Raji (cell line): Measurements from ENCODE around the gene CLBA1.

Experiments
- POLR2A ChIP-seq: IDR thresholded peaks from 2 replicates; pipeline ENCODE4 v1.6.1; 2011; ENCODE audit warnings: low read depth, low read length, control low read depth; ENCODE audit not compliant: insufficient read depth

CLBA1 gene

DNA sequence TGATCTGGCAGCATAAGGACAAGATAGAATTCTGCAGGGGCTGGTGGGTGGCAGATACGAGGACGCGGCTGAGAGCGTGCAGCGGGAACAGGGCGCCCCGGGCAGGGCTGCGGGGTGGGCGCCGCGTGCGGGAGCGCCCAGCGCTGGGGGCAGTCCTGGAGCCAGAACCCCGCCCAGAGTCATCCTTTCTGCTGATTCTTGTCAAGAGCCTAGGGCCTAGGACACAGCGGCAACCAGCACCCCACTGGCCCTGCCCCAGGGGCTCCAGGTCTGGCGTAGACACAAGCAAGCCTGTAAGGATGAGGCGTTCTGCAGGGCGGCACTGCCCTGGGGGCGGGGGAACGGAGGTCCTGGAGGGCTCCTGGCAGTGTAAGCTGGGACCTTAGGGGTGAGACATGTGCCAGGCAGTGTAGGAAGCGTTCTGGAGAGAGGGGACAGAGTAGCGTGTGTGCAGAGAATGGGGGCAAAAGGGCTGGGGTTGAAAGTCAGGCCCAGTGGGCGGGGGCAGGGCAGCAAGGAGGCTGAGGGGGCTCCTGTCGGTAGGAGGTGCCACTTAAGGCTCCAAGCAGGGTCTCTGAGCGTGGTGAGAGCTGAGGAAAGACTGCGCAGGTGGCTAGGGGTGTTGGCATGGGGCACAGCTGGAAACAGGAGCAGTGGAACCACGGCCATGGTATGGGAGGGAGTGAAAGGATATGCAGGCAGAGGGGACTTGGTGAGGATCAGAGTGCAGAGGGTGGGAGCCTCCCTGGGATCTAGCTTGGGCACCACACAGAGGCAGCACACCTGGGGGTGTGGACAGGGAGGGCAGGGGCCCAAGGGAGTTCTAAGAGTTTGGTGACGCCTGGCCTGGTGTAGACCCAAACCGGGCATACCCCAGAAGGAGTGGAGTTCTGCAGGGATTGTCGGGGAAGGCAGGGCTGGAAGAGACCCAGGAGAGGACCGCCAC, 6.6 kb upstream of the CLBA1 start:
- no peak for TF ChIP-seq POLR2A

DNA sequence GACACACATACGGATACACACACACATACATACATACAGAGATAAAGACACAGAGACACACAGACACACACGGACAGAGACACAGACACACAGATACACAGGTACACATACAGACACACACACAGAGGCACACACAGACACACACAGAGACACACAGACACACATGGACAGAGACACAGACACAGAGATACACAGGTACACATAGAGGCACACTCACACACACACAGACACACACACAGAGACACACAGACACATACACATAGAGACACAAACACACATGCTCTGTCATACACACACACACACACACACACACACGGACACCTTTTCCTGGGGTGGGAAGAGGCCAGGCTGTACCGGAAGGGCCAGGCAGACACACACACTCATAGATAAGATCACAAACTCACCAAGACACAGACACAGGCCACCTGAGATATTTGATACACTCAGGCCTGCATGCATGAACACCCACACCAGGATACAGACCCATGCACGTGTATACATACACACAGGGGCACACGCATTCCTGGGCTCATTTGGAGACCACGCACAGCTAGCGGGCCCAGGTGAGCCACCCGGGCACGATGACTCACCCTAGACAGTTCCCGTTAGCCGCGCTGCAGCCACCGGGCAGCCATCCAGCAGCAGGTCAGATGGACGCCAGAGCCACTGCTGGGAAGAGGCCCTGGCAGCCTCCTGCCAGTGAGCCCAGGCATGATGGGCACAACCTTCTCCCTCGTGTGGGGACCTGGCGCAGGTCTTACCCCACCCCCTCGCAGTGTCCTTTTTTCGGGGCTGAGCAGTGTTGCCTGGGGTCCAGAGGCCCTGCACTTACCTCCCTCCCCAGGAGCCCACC, 5.6 kb upstream of the CLBA1 start:
- no peak for TF ChIP-seq POLR2A

DNA sequence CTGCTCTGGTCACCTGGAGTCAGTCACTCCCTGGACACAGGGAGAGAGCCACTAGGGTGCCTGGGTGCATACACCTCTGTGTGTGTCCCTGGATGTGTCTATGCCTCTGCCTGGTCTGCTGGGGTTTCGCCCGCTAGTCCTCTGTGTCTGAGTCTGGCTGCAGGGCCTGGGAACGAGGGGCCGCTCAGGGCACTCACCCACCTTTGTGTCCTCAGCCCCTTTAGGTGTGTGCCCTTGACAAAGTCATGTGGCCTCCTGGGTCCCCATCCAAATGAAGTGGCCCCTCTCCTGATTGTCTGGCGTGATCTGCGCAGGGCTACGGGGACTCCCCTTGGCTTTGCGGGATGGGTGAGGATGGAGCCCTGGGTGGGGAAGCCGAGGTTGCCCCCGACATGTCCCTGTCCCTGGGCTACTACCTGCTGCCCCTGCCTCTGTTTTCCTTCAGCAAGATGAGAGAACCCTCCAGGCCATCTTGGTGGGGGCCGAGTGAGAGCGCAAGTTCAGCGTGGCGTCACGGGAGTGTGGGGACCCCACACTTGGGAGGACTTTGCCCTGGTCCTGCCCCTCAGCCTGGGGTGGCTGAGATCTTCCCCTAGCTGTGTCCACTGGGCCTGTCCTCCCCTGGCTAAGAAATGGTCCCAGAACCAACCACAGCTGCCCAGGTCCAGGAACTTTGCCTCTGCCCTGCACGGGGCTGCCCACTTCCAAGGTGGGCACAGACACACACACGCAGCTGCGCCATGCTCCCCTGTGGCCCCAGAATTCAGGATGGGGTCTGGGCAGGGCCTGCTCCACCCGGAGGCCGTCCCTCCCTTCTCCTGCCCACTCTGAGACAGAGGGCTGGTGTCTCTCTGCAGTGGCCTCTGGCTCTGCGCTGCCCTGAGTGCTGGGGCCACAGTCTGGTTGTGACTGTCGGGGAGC, 4.7 kb upstream of the CLBA1 start:
- no peak for TF ChIP-seq POLR2A

DNA sequence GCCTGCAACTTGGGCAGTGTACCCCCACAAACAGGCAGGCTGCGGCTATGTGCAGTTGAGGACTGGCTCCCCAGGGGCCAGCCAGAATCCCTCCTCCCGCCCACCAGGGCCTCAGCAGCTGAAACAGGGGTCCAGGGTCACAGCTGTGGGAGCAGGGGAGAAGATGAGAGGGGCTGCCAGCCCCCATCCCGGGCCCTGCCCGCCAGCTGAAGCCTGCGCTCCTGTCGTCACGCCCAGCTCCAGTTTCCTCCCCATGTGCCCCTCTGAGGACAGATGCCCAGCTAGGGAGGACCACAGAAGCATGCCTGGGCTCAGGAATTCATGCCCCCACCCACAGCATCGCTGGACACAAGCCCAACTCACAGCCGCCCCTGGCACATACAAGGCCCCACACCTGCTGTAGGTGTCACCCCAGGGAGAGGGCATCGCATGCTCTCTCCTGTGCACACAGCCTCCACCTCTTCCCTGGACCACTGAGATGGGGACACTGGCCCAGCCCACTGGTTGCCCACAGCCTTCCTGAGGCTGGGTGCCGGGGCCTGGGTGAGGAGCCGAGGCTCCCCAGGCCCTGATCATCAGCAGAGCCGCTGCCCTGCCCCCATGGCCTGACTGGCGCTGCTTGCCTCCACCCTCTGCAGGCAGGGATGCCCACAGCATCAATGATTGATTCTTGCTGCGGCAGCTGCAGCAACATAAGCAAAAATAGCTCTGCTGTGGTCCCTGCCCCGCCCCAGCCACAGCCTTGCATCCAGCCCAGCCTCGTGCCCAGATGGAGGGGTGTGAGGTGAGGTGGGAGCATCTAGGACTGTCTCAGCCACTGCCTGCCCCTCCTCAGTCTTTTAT, 3.7 kb upstream of the CLBA1 start:
- no peak for TF ChIP-seq POLR2A

DNA sequence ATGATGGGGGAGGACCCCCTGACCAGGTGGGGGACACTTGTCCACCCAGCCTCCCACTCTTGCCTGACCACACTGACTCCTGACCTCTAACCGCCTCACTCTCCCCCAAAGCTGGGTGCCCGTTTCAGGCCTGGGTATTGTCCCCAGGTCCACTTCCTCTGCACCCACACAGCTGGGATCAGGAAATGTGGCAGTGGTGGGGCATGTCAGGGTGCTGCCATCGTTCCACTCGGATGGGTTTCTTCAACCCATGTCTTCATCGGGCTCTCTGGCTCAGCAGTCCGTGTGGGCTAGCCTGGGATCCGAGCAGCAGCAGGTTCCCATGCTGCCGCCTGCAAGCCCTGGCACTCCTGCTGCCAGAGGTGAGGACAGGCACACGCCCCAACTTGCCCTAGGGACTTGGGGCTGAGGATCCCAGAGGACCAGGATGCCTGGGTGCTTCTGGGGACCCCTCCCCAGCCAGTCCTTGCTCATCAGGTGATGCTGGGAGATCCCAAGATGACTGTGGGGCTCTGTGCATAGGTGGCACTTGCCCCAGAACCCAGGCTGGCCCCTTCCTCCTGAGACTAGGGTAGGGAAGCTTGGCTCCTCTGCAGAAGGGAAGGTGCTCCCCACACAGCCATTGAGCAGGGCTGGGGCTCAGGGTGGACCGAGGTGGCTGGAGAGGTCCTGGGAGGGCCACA, 2.9 kb upstream of the CLBA1 start:
- no peak for TF ChIP-seq POLR2A

DNA sequence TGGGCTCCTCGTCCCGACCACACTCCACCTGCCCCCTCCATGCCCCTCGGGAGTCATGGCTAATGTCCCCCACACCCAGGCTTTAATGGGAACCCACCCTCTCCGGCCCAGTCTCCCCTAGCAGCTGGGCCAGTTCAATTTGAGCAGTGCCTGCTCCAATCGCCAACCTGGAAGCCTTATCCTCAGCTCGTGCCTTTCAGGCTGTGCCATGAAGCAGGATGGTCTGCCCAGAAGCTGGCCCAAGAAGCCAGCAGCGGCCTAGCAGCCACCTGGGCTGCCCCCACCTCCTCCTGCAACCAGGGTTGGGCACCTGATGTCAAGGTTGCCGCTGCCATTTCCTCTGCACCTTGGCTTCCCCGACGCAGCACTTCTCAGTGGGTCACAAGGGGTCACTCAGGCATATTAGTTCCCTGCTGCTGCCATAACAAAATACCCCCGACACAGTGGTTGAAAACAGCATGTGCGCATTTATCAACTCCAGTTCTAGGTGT, 2.3 kb upstream of the CLBA1 start:
- TF ChIP-seq POLR2A = no peak

DNA sequence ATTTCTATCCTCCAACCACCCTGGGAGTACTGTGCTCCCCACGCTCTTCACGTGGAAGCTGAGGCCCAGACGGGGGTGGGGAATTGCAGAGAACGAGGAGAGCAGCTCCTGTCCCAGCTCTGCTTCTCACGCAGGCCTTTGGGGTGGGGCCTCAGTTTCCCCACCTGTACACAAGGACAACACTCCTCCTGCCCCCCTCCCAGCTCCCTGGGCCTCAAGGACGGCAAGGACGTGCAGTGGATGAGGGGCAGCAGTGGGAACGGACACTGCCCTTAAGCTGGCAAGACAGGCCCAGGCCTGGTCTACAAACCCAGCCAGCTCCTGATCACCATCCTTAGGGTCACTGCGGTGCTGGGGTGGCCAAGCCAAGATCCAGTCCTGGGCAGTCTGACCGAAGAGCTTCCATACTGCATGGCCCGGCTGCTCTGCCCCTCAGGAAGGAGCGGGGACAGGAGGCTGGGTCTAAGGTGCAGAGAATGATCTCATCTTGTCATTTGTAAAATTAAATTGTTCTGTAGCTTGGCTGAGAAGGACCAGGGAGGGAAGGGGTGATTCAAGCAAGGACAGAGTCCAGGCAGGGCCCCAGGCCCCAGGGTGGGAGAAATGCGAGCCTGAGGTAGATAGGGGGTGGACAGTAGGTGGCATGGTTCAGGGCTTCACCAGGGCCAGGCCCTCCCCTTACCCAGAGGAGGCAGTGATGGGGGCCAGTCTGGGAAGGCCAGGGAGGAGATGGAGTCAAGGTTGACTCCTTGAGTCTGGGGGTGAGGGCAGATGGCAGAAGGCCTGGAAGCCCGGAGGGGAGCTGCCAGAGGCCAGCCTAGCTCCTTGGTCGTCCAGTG, 1.3 kb upstream of the CLBA1 start:
- TF ChIP-seq POLR2A = no peak

DNA sequence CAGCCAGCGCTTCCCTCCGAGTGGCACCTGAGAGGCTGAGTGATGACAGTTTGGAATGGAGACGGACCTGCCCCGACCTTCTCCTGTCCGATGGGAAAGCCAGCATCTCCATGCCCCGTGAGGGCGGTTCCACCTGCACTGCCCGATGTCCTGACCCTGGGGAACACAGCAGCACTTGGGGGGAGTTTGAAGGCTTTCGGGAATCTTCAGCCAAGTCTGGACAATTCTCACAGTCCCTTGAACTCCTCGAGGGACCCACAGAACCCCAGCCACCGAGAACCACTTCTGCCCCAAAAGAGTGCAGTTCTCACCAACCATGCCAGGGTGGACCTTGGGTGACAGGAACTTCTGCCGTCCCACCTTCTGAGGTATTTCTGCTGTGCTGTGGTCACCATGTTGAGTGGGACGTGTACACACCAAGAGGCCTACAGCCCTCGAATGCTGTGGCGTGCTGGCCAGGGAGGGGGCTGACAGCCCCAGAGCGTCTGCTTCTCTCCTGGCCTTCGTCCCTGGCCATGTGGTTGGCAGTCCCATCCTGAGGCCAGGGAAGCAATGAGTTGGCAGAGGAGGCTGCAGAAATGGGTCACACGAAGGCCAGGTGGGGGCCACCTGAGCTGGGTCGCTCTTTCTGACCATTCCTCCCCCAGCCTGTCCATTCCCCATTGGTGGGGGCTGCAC, 1.0 kb downstream of the CLBA1 start:
- TF ChIP-seq POLR2A = no peak

DNA sequence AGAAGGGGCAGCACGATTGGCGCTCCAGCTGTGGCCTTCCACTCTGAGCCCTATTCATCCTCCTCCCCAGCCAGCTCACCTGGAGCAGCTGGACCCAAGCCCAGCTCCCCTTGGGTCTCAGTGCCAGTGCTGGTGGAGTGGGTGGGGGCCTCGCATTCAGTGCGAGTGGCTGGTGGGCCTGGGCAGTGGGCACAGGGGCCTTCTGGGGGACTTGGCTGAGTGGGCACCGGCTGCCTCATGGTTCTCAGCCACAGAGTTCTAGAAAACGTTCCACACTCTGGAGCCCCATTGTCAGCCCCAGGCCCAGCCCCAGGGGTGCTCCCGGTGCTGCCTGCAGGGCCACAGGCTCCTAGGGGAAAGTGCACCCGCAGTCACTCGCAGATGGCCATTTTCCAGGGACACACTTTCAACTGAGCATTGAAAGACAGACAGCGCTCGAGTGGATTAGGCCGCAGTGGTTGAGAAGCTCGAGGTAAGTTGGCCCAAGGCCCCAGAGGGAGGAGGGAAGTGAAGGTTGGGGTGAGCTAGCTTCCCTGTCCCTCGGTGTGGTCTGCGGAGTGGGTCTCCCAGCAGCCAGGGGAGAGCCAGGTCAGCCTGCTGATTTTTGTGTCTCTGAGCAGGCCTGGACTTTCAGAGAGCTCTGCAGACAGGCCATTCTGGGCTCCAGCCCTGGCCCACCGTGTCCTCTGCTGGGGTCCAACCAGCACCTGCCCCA, 3.8 kb downstream of the CLBA1 start:
- TF ChIP-seq POLR2A = no peak

DNA sequence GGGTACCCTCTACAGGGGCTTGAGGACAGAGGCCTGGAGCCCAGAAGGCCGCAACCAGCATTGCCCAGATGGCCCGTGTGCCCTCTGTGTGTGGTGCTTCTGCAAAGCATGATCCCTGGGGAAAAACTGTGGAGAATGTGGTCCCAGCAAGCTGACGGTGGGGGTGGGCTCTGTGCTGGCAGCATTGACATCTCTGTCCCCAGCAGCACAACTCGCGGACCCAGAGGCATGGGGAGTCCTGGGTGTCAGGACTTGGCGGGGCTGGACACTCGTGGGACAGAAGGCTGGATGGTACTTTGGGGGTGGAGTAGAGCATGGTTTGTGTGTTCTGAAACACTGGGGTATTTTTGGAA, 4.3 kb downstream of the CLBA1 start:
- no peak for TF ChIP-seq POLR2A

DNA sequence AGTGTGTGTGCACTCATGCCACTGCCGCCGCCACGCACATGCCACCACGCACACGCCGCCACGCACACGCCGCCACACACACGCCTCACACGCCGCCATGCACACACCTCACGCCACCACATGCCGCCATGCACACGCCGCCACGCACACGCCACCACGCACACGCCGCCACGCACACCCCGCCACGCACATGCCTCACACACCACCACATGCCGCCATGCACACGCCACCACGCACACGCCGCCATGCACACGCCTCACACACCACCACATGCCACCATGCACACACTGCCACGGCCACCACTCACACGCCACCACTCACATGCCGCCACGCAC, 6.3 kb downstream of the CLBA1 start:
- no peak for TF ChIP-seq POLR2A

DNA sequence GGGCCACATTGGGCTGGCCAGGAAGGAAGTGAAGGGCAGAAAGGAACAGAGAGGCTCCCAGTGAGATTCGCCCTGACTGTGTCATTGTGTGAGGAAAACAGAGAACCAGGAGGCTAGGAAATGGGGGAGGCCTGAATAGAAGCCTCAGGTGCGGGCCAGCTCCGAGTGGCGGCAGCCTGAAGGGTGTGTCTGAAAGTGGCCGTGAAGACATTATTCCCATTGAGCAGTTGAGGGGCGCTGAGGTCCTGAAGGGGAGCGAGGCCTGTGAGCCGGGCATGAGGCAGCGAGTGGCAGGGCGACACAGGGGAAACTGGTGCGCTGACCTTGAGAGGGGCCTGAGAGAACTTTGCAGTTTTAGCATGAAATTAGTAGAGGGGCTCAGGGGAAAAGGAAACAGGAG, 6.9 kb downstream of the CLBA1 start:
- TF ChIP-seq POLR2A = no peak
